ENCODE results near the gene PTBP2. TPM values are rescaled to one million over a fixed set of nuclear protein-coding genes. Genes with fewer than 3 reads are reported as not detected.

PTBP2 gene
- total and polyA plus RNA-seq, 5 donors from 2014 or later, result 1.4 to 31.9 (median 3.2) TPM

- H3K4me1 Mint-ChIP-seq, result no peaks in the 10 kb centered on the region
- no peak overlapping the region for H3K4me3 Mint-ChIP-seq
- DNase-seq (no peak), ATAC-seq (ENCODE audit: low read depth in 2 of 2) (no peak)
- H3K27me3 Mint-ChIP-seq, result peaks cover 16% of the 10 kb centered on the region
- no peak overlapping the region for H3K4me3 ChIP-seq (ENCODE audit: low read depth, low read length)
- H3K27ac ChIP-seq (ENCODE audit: insufficient read depth, low read length, poor library complexity, severe bottlenecking), result no peak overlapping the region
- H3K36me3 ChIP-seq (ENCODE audit: control insufficient read depth, insufficient read depth, low read length), result no peaks in the 10 kb centered on the region
- no peak overlapping the region for H3K27ac Mint-ChIP-seq
- no peaks in the 10 kb centered on the region for H3K36me3 Mint-ChIP-seq
- H3K9me3 Mint-ChIP-seq, result peaks cover 0 to 1% (median 0%) of the 10 kb centered on the region in 7 donors
- no peaks in the 10 kb centered on the region for H3K9me3 ChIP-seq (ENCODE audit: control insufficient read depth in 2 of 2, low read length in 2 of 2)
- H3K27me3 ChIP-seq (ENCODE audit: control insufficient read depth, insufficient read depth, low read length), result no peaks in the 10 kb centered on the region
- H3K4me1 ChIP-seq (ENCODE audit: control insufficient read depth, insufficient read depth, low read length, poor library complexity, severe bottlenecking), result no peaks in the 10 kb centered on the region
These were observed 121.6 kb downstream of the PTBP2 start for GRCh38 chr1:96843196-96843595.

GRCh38 chr1:96843601-96844000 lies 122.0 kb downstream of the PTBP2 start:
- Mint-ChIP-seq H3K9me3 (peaks cover 0 to 1% (median 0%) of the 10 kb centered on the region in 7 donors), H3K36me3 (no peaks in the 10 kb centered on the region), H3K4me3 (no peak overlapping the region), H3K27me3 (peaks cover 17% of the 10 kb centered on the region), H3K4me1 (no peaks in the 10 kb centered on the region), H3K27ac (no peak overlapping the region)
- DNase-seq, result no peak
- Histone ChIP-seq H3K27ac (ENCODE audit: insufficient read depth, low read length, poor library complexity, severe bottlenecking) (no peak overlapping the region), H3K4me1 (ENCODE audit: control insufficient read depth, insufficient read depth, low read length, poor library complexity, severe bottlenecking) (no peaks in the 10 kb centered on the region), H3K9me3 (ENCODE audit: control insufficient read depth in 2 of 2, low read length in 2 of 2) (no peaks in the 10 kb centered on the region), H3K27me3 (ENCODE audit: control insufficient read depth, insufficient read depth, low read length) (no peaks in the 10 kb centered on the region), H3K4me3 (ENCODE audit: low read depth, low read length) (no peak overlapping the region), H3K36me3 (ENCODE audit: control insufficient read depth, insufficient read depth, low read length) (no peaks in the 10 kb centered on the region)
- ATAC-seq (ENCODE audit: low read depth in 2 of 2), result no peak

GRCh38 chr1:96845464-96845863 lies 123.9 kb downstream of the PTBP2 start:
- Mint-ChIP-seq H3K4me1 (no peaks in the 10 kb centered on the region), H3K9me3 (peaks cover 0 to 1% (median 0%) of the 10 kb centered on the region in 7 donors), H3K27ac (no peak overlapping the region), H3K36me3 (no peaks in the 10 kb centered on the region), H3K27me3 (peaks cover 13% of the 10 kb centered on the region), H3K4me3 (no peak overlapping the region)
- H3K27ac ChIP-seq (ENCODE audit: insufficient read depth, low read length, poor library complexity, severe bottlenecking), result no peak overlapping the region
- H3K4me1 ChIP-seq (ENCODE audit: control insufficient read depth, insufficient read depth, low read length, poor library complexity, severe bottlenecking), result no peaks in the 10 kb centered on the region
- no peak overlapping the region for H3K4me3 ChIP-seq (ENCODE audit: low read depth, low read length)
- H3K27me3 ChIP-seq (ENCODE audit: control insufficient read depth, insufficient read depth, low read length), result no peaks in the 10 kb centered on the region
- no peaks in the 10 kb centered on the region for H3K9me3 ChIP-seq (ENCODE audit: control insufficient read depth in 2 of 2, low read length in 2 of 2)
- ATAC-seq (ENCODE audit: low read depth in 2 of 2), result peak; percentile 42 to 52
- H3K36me3 ChIP-seq (ENCODE audit: control insufficient read depth, insufficient read depth, low read length), result no peaks in the 10 kb centered on the region
- DNase-seq, result peak in 2 of 3 donors; percentile 4 to 41

GRCh38 chr1:96861836-96862235 lies 140.3 kb downstream of the PTBP2 start:
- no peak overlapping the region for H3K27ac Mint-ChIP-seq
- ATAC-seq (ENCODE audit: low read depth in 2 of 2) (no peak), DNase-seq (no peak)
- no peak overlapping the region for H3K27ac ChIP-seq (ENCODE audit: insufficient read depth, low read length, poor library complexity, severe bottlenecking)
- H3K36me3 ChIP-seq (ENCODE audit: control insufficient read depth, insufficient read depth, low read length), result no peaks in the 10 kb centered on the region
- H3K4me1 Mint-ChIP-seq, result no peaks in the 10 kb centered on the region
- peaks cover 12% of the 10 kb centered on the region for H3K27me3 Mint-ChIP-seq
- H3K36me3 Mint-ChIP-seq, result no peaks in the 10 kb centered on the region
- peaks cover 0 to 8% (median 4%) of the 10 kb centered on the region in 7 donors for H3K9me3 Mint-ChIP-seq
- no peaks in the 10 kb centered on the region for H3K9me3 ChIP-seq (ENCODE audit: control insufficient read depth in 2 of 2, low read length in 2 of 2)
- H3K4me3 Mint-ChIP-seq, result no peak overlapping the region
- H3K4me3 ChIP-seq (ENCODE audit: low read depth, low read length), result no peak overlapping the region
- H3K27me3 ChIP-seq (ENCODE audit: control insufficient read depth, insufficient read depth, low read length), result no peaks in the 10 kb centered on the region
- H3K4me1 ChIP-seq (ENCODE audit: control insufficient read depth, insufficient read depth, low read length, poor library complexity, severe bottlenecking), result no peaks in the 10 kb centered on the region

- no peaks in the 10 kb centered on the region for H3K36me3 ChIP-seq (ENCODE audit: control insufficient read depth, insufficient read depth, low read length)
- H3K4me1 ChIP-seq (ENCODE audit: control insufficient read depth, insufficient read depth, low read length, poor library complexity, severe bottlenecking), result no peaks in the 10 kb centered on the region
- no peak overlapping the region for H3K4me3 Mint-ChIP-seq
- H3K27ac Mint-ChIP-seq, result peak overlapping the region in 1 of 3 donors; percentile 12
- DNase-seq, result no peak
- H3K4me3 ChIP-seq (ENCODE audit: low read depth, low read length), result no peak overlapping the region
- ATAC-seq (ENCODE audit: low read depth in 2 of 2), result no peak
- H3K36me3 Mint-ChIP-seq, result no peaks in the 10 kb centered on the region
- H3K9me3 ChIP-seq (ENCODE audit: control insufficient read depth in 2 of 2, low read length in 2 of 2), result no peaks in the 10 kb centered on the region
- H3K4me1 Mint-ChIP-seq, result no peaks in the 10 kb centered on the region
- no peaks in the 10 kb centered on the region for H3K27me3 ChIP-seq (ENCODE audit: control insufficient read depth, insufficient read depth, low read length)
- H3K27ac ChIP-seq (ENCODE audit: insufficient read depth, low read length, poor library complexity, severe bottlenecking), result no peak overlapping the region
- H3K27me3 Mint-ChIP-seq, result peaks cover 17% of the 10 kb centered on the region
- H3K9me3 Mint-ChIP-seq, result peaks cover 0 to 8% (median 3%) of the 10 kb centered on the region in 7 donors
These were observed 141.9 kb downstream of the PTBP2 start for GRCh38 chr1:96863449-96863848.
